Endothelial cell of umbilical vein (primary cell): Measurements from ENCODE around the gene ADGRG1. TPM values are rescaled to one million over a fixed set of nuclear protein-coding genes. Genes with fewer than 3 reads are reported as not detected.

ENCODE experiments used
- BruUV-seq: library from RNA; stranded (reverse); fragments of 400-500 nt; replicated peaks from 2 replicates; lab custom pipeline; 2021; lab: Mats Ljungman, UMichigan
- CTCF ChIA-PET: fragments of 300-600, 350-600 bp; sonication (Branson Sonifier 250); formaldehyde crosslinking; loops from one replicate; lab custom pipeline; 2021; ENCODE audit warnings: antibody characterized with exemption, inconsistent platforms; lab: Charles Lee
- POLR2A ChIA-PET: fragments of 300-600, 350-600 bp; sonication (Branson Sonifier 250); formaldehyde crosslinking; loops from one replicate; lab custom pipeline; 2021; ENCODE audit warnings: antibody characterized with exemption, inconsistent platforms; lab: Charles Lee
- DNase-seq: peaks from one replicate; pipeline ENCODE4 v3.0.0-alpha.2; 2011; ENCODE audit warnings: low read depth, low spot score
- FAIRE-seq: peaks from 2 replicates; lab custom pipeline; 2011; peaks lifted over from hg19 to GRCh38; lab: Jason Lieb, UNC
- H2AFZ ChIP-seq: 2 replicates; pipeline ENCODE4 v1.6.0; 2012; ENCODE audit warnings: low read depth, low read length, control low read depth, inconsistent platforms
- H3K27ac ChIP-seq: 2 replicates; pipeline ENCODE4 v1.5.1; 2011; ENCODE audit warnings: low read depth, mild to moderate bottlenecking, control low read depth, low read length, moderate library complexity; ENCODE audit not compliant: insufficient read depth
- H3K27me3 ChIP-seq, 2 experiments: 2 replicates each; pipeline versions ENCODE4 v1.6.0 to v1.6.1; 2011; ENCODE audit warnings: low read length in 2 of 2, mixed read lengths in 1 of 2; ENCODE audit not compliant: control insufficient read depth in 2 of 2, insufficient read depth in 2 of 2
- H3K36me3 ChIP-seq, 2 experiments: 2 replicates in 1 of 2; 3 replicates in 1 of 2; pipeline ENCODE4 v1.5.1; 2011; ENCODE audit warnings: low read length in 2 of 2, mild to moderate bottlenecking in 1 of 2, moderate library complexity in 1 of 2; ENCODE audit not compliant: control insufficient read depth in 2 of 2, insufficient read depth in 2 of 2; ENCODE audit errors: extremely low read depth in 1 of 2
- H3K4me1 ChIP-seq: 3 replicates; pipeline ENCODE4 v1.5.1; 2011; ENCODE audit warnings: mild to moderate bottlenecking, low read length; ENCODE audit not compliant: control insufficient read depth, insufficient read depth; ENCODE audit errors: extremely low read depth
- H3K4me2 ChIP-seq: 2 replicates; pipeline ENCODE4 v1.6.1; 2011; ENCODE audit warnings: low read length, control low read depth, mixed read lengths; ENCODE audit not compliant: insufficient read depth
- H3K4me3 ChIP-seq, 3 experiments: fragments of 200-600 bp in 1 of 3; sonication (generic), shearing (Covaris generic) in 1 of 3; replicated peaks in 1 of 3; 2 replicates each; pipeline ENCODE4 v1.5.1; 2011 to 2016; ENCODE audit warnings: control low read depth in 3 of 3, low read length in 3 of 3, mild to moderate bottlenecking in 2 of 3, inconsistent platforms in 1 of 3, low read depth in 1 of 3, moderate library complexity in 1 of 3; ENCODE audit not compliant: insufficient read depth in 1 of 3
- H3K79me2 ChIP-seq: 2 replicates; pipeline ENCODE4 v1.6.0; 2012; ENCODE audit warnings: low read length, inconsistent platforms; ENCODE audit not compliant: control insufficient read depth, insufficient read depth
- H3K9ac ChIP-seq: replicated peaks from 2 replicates; pipeline ENCODE3; 2011; ENCODE audit warnings: low read length, control low read depth; ENCODE audit not compliant: insufficient read depth; ENCODE audit errors: extremely low read depth
- H3K9me1 ChIP-seq: replicated peaks from 3 replicates; pipeline ENCODE4 v1.6.0; 2011; ENCODE audit warnings: mild to moderate bottlenecking, low read length; ENCODE audit not compliant: control insufficient read depth, insufficient read depth; ENCODE audit errors: extremely low read depth
- H3K9me3 ChIP-seq: replicated peaks from 2 replicates; pipeline ENCODE4 v1.5.1; 2012; ENCODE audit warnings: low read length, inconsistent platforms; ENCODE audit not compliant: control insufficient read depth, insufficient read depth
- H4K20me1 ChIP-seq: replicated peaks from 2 replicates; pipeline ENCODE3; 2011; ENCODE audit warnings: mild to moderate bottlenecking, low read length; ENCODE audit not compliant: control insufficient read depth, insufficient read depth; ENCODE audit errors: extremely low read depth
- FOS ChIP-seq: IDR thresholded peaks from 2 replicates; pipeline ENCODE4 v1.6.1; 2011; ENCODE audit warnings: mild to moderate bottlenecking, low read length, moderate library complexity, borderline replicate concordance; ENCODE audit not compliant: insufficient read depth
- GATA2 ChIP-seq: IDR thresholded peaks from 2 replicates; pipeline ENCODE4 v1.7.0; 2011; ENCODE audit warnings: low read depth, mild to moderate bottlenecking, moderate library complexity, mixed read lengths, low read length; ENCODE audit not compliant: insufficient read length, insufficient read depth
- MYC ChIP-seq: IDR thresholded peaks from one replicate; pipeline ENCODE4 v1.6.1; 2011; ENCODE audit warnings: mild to moderate bottlenecking, low read depth, low read length
- POLR2AphosphoS5 ChIP-seq: IDR thresholded peaks from 2 replicates; pipeline ENCODE4 v1.6.1; 2012; ENCODE audit warnings: low read depth, mild to moderate bottlenecking, control low read depth, low read length, moderate library complexity; ENCODE audit not compliant: insufficient read depth
- dilution Hi-C: fragments of 300-500 bp; cut with MboI; formaldehyde crosslinking; loops from one replicate; pipeline ENCODE4 v1.15.0; 2019; ENCODE audit warnings: low sequenced_read_pairs; ENCODE audit not compliant: extremely low pct_ligation_motif_present
- intact Hi-C: fragments of 100-400 bp; cut with micrococcal nuclease; formaldehyde crosslinking; loops from one replicate; pipeline ENCODE4 v1.10.0; 2022
- polyA plus RNA-seq, 4 experiments: library from polyadenylated mRNA; depleted of rRNA in 3 of 4; stranded (reverse) in 3 of 4; unstranded in 1 of 4; fragments of >200 nt; gene quantifications; 2 replicates each; pipeline versions ENCODE4 v1.2.1 to v1.2.3, GENCODE V29; 2011 to 2012; ENCODE audit warnings: missing spikeins in 1 of 4
- total RNA-seq: library from RNA; stranded (reverse); gene quantifications from 2 replicates; pipeline ENCODE4 v1.2.3, GENCODE V29; 2021
- TF ChIP-seq, protein P1 (sequence below): IDR thresholded peaks from 2 replicates; pipeline ENCODE4 v1.6.1; 2011; ENCODE audit not compliant: insufficient read depth, insufficient read length
- TF ChIP-seq, protein P2 (sequence below), 2 donors: IDR thresholded peaks; 1 replicate in 1 of 2; 2 replicates in 1 of 2; pipeline ENCODE4 v1.5.1; 2011; ENCODE audit warnings: low read length in 2 of 2, mild to moderate bottlenecking in 2 of 2, moderate library complexity in 2 of 2, control low read depth in 1 of 2, inconsistent platforms in 1 of 2, low read depth in 1 of 2; ENCODE audit not compliant: insufficient read depth in 1 of 2; ENCODE audit errors: extremely low read depth in 1 of 2

The ADGRG1 gene
- total and polyA plus RNA-seq, 2 donors (not counting 3 experiments of a cell fraction or from before 2014, with no cell fraction given): 45.6 to 92.5 TPM

DNA sequence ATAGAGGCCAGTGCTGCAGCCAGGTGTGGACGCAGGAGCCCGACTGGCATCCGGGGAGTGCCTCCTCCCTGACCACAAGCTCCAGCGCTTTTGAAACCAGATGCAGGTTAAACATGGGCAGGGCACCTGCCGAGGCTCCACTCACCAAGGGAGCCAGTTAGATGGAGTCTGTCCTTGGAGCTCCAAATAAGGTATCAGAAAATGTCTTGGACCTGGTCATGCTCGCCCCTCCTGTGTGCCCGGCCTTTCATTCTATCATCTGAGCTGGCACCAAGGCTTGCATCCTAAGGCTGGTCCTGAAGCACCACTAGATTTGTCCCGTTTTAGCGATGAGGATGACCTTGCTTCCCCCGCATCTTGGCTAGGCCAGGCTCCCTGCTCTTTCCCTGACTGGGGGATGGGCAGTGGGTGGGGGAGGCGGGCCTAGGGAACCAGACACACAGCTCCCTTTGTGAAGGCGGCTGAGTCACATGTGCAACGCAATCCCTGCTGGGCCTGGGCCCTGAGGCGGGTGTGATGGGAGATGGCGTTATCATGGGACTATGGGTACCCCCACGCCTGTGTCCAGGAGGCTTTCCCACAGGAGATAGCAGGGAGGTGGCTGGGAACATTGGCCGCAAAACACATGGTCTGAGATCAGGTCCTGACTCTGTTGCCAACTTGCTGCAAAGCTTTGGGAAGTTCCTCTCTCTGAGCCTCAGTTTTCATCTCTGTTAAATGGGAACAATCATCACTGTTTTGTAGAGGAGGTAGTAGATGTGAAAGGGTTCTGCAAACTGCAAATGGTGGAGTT is 5.0 kb upstream of the ADGRG1 start:
- DNase-seq (no peak), FAIRE-seq (no peak)
- H3K4me1 ChIP-seq: peaks cover 9% of the 10 kb centered on the region
- BruUV-seq: no TSS peak
- H3K79me2 ChIP-seq: no peaks in the 10 kb centered on the region
- H3K9me1 ChIP-seq: no peaks in the 10 kb centered on the region
- H4K20me1 ChIP-seq: no peaks in the 10 kb centered on the region
- H2AFZ ChIP-seq: no peak overlapping the region
- H3K4me2 ChIP-seq: no peak overlapping the region
- intact Hi-C loops: no loop called here
- no peak overlapping the region for H3K27ac ChIP-seq
- dilution Hi-C loops: no loop called here
- no peak overlapping the region for H3K4me3 ChIP-seq
- ChIA-PET POLR2A (no interaction called here), CTCF (interaction anchor here (0.6 to 2.1 kb wide), 6 partner anchors 14 to 33 kb away, joined by 3 to 8 read pairs (median 4); no protein-coding TSS in a partner anchor)
- H3K27me3 ChIP-seq: no peaks in the 10 kb centered on the region
- H3K9ac ChIP-seq: no peak overlapping the region
- TF ChIP-seq MYC (no peak), FOS (no peak), GATA2 (no peak), POLR2AphosphoS5 (no peak)
- TF ChIP-seq, protein P1, sequence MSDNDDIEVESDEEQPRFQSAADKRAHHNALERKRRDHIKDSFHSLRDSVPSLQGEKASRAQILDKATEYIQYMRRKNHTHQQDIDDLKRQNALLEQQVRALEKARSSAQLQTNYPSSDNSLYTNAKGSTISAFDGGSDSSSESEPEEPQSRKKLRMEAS: no peak
- TF ChIP-seq, protein P2, sequence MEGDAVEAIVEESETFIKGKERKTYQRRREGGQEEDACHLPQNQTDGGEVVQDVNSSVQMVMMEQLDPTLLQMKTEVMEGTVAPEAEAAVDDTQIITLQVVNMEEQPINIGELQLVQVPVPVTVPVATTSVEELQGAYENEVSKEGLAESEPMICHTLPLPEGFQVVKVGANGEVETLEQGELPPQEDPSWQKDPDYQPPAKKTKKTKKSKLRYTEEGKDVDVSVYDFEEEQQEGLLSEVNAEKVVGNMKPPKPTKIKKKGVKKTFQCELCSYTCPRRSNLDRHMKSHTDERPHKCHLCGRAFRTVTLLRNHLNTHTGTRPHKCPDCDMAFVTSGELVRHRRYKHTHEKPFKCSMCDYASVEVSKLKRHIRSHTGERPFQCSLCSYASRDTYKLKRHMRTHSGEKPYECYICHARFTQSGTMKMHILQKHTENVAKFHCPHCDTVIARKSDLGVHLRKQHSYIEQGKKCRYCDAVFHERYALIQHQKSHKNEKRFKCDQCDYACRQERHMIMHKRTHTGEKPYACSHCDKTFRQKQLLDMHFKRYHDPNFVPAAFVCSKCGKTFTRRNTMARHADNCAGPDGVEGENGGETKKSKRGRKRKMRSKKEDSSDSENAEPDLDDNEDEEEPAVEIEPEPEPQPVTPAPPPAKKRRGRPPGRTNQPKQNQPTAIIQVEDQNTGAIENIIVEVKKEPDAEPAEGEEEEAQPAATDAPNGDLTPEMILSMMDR (IDR thresholded peaks at IDR 0.05; ENCODE audit: extremely low read depth in 1 of 2, insufficient read depth in 1 of 2, low read depth in 1 of 2, low read length in 2 of 2): no peak
- no peaks in the 10 kb centered on the region for H3K9me3 ChIP-seq
- no peaks in the 10 kb centered on the region for H3K36me3 ChIP-seq
